K562 treated with DMSO at 1 percent for 24 hours (cell line): ENCODE results near the gene SNAPIN. TPM values are rescaled to one million over a fixed set of nuclear protein-coding genes. Genes with fewer than 3 reads are reported as not detected.

Experiments used
- total RNA-seq: library from RNA; unstranded; fragments of 300-600 nt; gene quantifications from 2 replicates; pipeline ENCODE4 v1.2.3, GENCODE V29; 2022; ENCODE audit warnings: low read depth; ENCODE audit not compliant: insufficient read depth

Gene SNAPIN, protein sequence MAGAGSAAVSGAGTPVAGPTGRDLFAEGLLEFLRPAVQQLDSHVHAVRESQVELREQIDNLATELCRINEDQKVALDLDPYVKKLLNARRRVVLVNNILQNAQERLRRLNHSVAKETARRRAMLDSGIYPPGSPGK
- 49.3 and 51.6 TPM in 2 replicates for total RNA-seq

DNA sequence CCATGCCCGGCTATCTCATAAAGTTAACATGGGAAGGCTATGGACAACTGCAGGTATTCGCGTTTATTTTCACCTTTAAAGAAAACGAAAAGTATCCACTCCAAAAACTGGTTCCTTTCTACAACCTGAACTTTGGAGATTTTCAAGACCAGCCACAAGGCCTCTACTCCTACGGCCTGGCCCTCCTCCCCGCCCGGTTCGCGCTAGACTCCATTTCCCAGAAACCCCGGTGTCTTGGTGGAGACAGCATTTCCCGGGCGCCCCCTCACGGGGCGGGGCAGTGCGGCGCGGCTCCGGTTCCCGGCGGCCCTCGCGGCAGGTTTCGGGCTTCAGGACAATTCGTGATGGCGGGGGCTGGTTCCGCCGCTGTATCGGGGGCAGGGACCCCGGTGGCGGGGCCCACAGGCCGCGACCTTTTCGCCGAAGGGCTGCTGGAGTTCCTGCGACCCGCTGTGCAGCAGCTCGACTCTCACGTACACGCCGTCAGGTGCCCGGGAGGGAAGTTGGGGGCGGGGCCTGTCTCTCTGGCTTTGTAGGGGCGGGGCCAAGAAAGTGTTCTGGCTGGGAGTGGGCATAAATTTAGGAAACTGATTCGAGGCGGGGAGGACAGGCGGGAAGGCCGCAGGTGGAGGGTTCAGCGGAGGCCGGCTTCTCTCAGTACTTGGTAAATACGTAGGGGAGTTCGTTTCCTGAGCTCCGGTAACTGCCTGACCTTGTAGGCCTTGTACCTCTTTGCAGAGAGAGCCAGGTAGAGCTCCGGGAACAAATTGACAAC, at the start of gene SNAPIN:
Gene SNAPIN (plus strand): TSS at position 304 of the 775 bp plus-strand sequence. CDS start 41 bp downstream, at position 345.

DNA sequence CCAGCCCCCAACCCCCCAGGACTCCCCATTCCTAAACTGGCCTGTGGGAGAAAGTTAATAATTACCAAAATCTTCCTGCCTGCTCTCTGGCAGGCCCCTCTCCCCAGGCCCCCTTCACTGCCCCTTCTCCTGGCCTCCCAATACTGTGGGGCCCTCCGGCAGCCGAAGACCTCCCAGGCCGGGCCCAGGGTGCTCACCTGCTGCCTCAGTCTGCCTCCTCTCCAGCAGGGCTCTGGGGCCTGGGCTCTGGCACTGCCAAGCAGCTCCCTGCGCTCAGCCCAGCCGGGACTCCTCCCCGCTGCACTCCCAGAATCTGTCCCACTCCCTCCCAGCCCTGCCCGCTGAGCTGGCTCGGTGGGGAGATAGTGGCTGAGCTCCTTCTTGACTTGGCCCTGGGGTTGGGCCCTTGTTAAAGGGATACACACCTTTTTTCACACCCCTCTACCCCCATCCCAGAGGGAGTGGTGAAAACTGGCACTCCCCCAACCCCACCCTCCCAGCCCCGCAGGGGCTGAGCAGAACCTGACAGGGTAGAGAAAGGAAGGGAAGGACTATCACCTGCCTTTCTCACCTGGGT, 45.7 kb upstream of the SNAPIN start, which contains the start of gene S100A16:
Gene S100A16 (minus strand): TSS at position 383 of the 577 bp plus-strand sequence. CDS start 4,986 bp downstream, outside the sequence.

DNA sequence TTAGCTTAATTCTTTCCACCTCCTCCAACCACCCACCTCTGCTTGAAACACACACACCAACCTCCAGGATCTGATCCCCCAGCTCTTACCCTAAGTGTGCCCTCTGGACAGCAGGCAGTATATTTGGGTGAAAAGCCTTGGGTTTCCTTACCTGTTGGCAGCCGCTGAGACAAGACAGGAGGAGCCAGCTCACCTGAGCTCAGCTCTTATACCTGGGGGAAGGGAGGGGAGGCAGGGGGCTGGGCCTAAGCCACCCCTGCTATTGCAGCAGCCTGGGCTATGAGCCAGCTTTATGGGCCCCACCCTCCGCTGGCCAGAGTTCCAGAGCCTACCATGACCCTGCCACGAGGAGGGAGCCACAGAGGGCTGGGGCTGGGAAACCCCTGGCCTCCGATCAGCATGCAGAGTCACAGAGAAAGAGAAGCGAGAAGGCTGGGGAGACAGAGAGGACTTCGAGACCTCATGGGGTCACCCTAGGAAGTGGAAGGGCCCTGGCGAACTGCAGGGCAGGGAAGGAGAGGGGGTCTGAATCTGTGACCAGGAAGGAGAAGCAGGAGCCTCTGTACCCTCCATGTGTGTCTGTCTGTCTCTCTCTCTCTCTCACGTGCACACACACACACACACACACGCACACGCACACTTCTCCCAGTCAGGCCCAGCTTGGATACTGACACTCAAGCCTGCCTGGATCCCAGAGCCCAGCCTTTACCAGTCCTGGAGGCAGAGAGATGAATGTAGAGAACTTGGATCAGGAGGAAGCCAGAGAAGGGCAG, 42.2 kb upstream of the SNAPIN start, which contains the start of gene S100A14:
Gene S100A14 (minus strand): TSS at position 182 of the 773 bp plus-strand sequence. CDS start 467 bp downstream, outside the sequence.

DNA sequence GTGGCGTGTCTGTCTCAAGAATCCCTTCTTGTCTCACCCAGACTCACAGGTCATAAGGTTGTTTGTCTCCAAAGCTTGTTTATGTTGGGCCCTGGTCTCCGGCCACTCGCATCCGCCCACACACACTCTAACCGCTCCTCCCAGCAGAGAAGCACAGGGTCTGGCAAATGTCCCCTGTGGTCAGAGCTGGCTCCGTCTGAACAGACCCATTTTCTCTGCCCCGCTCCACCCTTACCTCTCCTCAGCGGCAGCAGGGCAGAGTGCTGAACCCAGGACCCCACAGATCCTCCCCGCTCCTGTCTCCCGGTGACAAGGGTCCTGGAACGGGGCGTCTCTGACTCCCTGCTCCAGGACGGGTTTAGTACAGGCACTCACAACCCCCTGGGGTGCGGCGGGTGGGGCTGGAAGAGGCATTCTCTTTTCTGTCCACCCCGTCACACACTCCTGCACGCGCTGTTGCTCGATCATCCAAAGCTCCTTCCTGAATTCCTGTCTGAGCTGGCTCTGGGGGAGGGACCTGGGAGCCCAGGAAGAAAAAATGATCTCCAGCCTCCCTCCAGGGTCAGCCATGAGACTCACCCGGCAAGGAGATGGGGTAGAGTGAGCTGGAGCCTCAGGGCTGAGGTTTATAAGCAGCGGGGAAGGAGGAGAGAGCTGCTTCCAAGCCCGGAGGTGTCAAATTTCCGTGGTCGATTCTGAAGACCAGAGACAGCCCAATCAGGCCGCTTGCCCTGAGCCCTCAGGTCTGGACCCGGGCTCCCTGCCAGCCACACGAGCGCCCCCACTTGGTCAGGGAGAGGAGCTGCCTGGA, 31.4 kb upstream of the SNAPIN start, which contains the start of gene S100A13:
Gene S100A13 (minus strand): TSS at position 602 of the 811 bp plus-strand sequence. CDS start 1,033 bp downstream, outside the sequence.

DNA sequence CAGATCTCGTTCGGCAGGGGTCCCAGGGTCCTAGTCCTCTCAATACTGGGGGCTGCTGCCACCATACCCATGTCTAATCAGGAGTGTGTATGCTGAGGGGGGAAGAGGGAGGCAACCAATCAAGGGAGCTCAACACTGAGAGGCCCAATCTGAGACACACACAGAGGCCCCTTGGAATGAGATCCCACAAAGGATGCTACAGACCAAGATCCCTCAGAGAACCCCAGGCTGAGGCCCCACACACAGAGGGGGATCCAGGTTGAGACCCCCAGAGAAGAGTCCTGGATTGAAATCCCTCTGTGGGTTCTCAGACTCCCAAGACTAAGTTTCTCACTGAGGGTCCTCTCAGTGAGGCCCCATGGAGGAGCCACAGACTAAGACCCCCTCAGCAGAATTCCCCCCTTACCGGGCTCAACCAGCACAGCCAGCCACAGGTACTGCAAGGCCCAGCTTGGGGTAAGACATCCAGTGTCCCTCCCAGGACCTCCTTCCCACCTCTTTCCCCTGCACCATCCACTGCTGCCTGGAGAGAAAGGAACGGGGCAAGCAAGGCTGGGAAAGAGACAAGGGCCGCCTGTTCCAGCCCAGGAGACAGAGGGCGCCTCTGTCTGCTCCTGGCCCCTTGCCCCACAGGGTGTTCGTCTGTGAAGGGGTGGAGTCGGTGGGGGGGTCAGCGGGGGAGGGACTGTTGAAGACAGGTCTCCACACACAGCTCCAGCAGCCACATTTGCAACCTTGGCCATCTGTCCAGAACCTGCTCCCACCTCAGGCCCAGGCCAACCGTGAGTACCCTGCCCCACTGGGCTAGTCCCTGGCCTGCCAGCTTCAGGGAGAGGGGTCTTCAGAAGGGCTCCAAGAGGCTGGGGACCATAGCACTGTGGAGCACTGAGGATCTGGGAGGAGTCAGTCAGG, 30.5 kb upstream of the SNAPIN start, which contains the start of gene S100A1:
Gene S100A1 (plus strand): TSS at position 720 of the 912 bp plus-strand sequence. CDS start 2,088 bp downstream, outside the sequence.

DNA sequence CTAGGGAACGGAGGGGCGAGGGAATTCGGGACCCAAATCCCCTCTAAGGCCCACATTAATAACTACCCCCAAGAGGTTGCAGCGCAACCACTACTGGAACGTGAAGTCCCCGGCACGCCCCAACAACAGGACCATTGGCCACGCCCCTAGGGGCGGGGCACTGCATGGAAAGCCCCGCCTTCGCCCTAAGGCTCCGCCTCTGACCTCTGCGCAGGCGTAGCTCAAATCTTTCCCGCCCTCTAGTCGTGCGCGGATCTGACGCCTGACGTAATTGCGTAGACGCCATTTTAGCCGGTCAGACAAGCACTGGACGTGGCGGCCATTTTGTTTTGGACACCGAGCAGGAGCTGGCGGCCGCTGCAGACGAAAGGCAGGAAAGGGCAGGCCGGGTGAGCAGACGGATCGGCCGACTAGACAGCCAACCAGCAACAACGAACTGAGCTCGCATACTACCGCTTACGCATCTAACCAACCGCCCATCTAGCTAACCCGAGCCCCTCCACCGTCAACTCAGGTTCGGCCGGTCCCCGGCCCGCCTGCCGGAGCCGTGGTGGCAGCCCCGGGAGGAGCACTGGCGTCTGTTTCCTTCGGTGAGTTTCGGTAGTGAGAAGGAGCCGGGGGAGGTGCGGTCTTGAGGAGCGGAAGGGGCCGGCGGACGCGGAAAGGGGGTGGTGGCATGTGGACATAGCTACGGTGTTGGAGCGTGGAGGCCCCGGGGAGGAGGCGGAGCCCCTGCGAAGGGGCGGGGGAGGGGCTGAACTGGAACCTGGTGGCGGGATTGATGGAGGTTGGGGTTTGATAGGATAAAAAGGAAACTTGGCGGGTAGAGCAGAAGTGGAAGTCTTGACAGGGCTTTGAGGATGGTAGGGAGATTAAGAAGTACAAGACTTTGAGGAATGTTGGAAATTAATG, 24.5 kb upstream of the SNAPIN start, which contains the start of gene CHTOP:
Gene CHTOP (plus strand): TSS at position 313 of the 912 bp plus-strand sequence. CDS start 2,523 bp downstream, outside the sequence.

DNA sequence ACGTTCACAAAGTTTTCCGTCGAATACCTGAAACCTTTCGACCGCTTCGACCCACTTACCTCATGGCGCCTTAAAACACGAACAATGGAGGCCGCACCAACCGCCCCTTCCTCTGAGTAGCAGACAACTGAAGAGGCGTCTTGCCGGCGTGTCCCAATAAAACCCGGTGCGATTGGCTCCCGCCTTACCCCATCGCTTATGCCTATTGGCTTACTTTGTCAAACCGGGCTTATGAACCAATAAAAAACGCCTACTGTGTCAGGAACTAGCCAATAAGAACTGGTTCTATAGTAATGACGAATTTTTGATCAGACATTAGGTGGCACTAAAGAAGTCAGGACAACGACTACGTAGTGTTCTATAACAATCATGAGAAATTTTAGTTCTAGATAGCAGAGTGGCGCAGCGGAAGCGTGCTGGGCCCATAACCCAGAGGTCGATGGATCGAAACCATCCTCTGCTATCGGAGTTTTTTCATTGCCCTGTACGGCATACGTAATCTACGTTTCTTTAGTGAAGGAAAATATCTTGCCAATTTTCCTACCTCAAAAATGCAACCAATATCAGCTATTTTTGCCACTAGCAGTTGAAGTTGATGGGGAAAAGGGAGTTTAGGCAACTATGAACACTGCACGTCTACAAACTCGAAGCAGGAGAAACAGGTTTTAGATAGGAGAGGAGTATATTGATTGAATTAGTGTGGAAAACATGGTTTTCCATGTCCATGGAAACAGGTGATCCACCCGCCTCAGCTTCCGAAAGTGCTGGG, 12.5 kb downstream of the SNAPIN start, which contains the start of gene ILF2:
Gene ILF2 (minus strand): TSS at position 135 of the 769 bp plus-strand sequence. CDS start 71 bp downstream, at position 64.

DNA sequence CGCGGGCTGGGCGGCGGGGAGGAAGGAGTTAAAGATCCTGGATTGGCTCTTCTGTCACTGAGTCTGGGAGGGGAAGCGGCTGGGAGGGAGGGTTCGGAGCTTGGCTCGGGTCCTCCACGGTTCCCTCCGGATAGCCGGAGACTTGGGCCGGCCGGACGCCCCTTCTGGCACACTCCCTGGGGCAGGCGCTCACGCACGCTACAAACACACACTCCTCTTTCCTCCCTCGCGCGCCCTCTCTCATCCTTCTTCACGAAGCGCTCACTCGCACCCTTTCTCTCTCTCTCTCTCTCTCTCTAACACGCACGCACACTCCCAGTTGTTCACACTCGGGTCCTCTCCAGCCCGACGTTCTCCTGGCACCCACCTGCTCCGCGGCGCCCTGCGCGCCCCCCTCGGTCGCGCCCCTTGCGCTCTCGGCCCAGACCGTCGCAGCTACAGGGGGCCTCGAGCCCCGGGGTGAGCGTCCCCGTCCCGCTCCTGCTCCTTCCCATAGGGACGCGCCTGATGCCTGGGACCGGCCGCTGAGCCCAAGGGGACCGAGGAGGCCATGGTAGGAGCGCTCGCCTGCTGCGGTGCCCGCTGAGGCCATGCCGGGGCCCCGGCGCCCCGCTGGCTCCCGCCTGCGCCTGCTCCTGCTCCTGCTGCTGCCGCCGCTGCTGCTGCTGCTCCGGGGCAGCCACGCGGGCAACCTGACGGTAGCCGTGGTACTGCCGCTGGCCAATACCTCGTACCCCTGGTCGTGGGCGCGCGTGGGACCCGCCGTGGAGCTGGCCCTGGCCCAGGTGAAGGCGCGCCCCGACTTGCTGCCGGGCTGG, 20.2 kb downstream of the SNAPIN start, which contains the start of gene NPR1:
Gene NPR1 (plus strand): TSS at position 170 of the 818 bp plus-strand sequence. CDS start 421 bp downstream, at position 591.

Other genes with a start within 250 kb of the SNAPIN start
- 0.09 TPM in 1 of 2 replicates, not detected in the other for gene S100A7A, start 242.2 kb upstream of the SNAPIN start, total RNA-seq
- gene S100A7, start 198.1 kb upstream of the SNAPIN start, total RNA-seq, result not detected in 2 replicates
- gene S100A6, start 122.7 kb upstream of the SNAPIN start, total RNA-seq, result 14.1 and 19.7 TPM in 2 replicates
- gene S100A5, start 117.8 kb upstream of the SNAPIN start, total RNA-seq, result not detected in 2 replicates
- 5.4 and 6.5 TPM in 2 replicates for gene S100A4, start 112.9 kb upstream of the SNAPIN start, total RNA-seq
- 0.44 TPM in 1 of 2 replicates, not detected in the other for gene S100A3, start 109.4 kb upstream of the SNAPIN start, total RNA-seq
- not detected in 2 replicates for gene S100A2, start 92.9 kb upstream of the SNAPIN start, total RNA-seq
- gene S100A16, start 45.6 kb upstream of the SNAPIN start, total RNA-seq, result 5.0 and 5.5 TPM in 2 replicates
- gene S100A14, start 42.4 kb upstream of the SNAPIN start, total RNA-seq, result 1.3 TPM in 1 of 2 replicates, not detected in the other
- gene S100A13, start 31.2 kb upstream of the SNAPIN start, total RNA-seq, result 195 and 202 TPM in 2 replicates
- gene S100A1, start 30.3 kb upstream of the SNAPIN start, total RNA-seq, result 31.8 and 34.2 TPM in 2 replicates
- 56.0 and 57.4 TPM in 2 replicates for gene CHTOP, start 24.6 kb upstream of the SNAPIN start, total RNA-seq
- gene ILF2, start 12.3 kb downstream of the SNAPIN start, total RNA-seq, result 237 and 240 TPM in 2 replicates
- not detected in 2 replicates for gene NPR1, start 20.0 kb downstream of the SNAPIN start, total RNA-seq
- gene INTS3, start 69.3 kb downstream of the SNAPIN start, total RNA-seq, result 28.2 and 29.5 TPM in 2 replicates
- gene SLC27A3, start 116.7 kb downstream of the SNAPIN start, total RNA-seq, result 9.0 and 9.3 TPM in 2 replicates